ENCODE results near the gene ADAM22. TPM values are rescaled to one million over a fixed set of nuclear protein-coding genes. Genes with fewer than 3 reads are reported as not detected.

The ADAM22 gene
- total RNA-seq, 1 donor, result 1.3 TPM

DNA sequence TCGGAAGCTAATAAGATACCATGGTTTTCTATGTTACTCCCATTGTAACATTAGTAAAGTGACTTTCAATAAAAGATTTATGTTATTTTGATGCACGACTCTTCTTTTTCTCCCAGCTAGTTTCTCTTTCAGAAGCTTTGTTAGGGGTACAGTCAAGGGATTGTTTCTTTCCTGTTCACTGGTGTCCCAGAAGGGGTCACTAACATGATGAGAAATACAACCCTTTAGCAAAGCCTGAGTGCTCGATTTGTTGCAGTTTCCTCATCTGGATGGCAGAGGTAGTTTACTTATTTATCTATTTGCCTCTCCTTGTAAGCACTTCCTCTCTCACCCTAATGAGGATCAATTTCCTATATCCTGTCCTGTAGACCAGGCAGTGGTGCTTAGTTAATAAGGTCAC is 268.7 kb downstream of the ADAM22 start:
- DNase-seq (ENCODE audit: low read depth), result no peak
- TF ChIP-seq, protein P1, sequence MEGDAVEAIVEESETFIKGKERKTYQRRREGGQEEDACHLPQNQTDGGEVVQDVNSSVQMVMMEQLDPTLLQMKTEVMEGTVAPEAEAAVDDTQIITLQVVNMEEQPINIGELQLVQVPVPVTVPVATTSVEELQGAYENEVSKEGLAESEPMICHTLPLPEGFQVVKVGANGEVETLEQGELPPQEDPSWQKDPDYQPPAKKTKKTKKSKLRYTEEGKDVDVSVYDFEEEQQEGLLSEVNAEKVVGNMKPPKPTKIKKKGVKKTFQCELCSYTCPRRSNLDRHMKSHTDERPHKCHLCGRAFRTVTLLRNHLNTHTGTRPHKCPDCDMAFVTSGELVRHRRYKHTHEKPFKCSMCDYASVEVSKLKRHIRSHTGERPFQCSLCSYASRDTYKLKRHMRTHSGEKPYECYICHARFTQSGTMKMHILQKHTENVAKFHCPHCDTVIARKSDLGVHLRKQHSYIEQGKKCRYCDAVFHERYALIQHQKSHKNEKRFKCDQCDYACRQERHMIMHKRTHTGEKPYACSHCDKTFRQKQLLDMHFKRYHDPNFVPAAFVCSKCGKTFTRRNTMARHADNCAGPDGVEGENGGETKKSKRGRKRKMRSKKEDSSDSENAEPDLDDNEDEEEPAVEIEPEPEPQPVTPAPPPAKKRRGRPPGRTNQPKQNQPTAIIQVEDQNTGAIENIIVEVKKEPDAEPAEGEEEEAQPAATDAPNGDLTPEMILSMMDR (IDR thresholded peaks at IDR 0.05; ENCODE audit: insufficient read depth, low read length), result no peak
- no peak overlapping the region for H3K4me3 ChIP-seq (ENCODE audit: low read depth, low read length)

DNA sequence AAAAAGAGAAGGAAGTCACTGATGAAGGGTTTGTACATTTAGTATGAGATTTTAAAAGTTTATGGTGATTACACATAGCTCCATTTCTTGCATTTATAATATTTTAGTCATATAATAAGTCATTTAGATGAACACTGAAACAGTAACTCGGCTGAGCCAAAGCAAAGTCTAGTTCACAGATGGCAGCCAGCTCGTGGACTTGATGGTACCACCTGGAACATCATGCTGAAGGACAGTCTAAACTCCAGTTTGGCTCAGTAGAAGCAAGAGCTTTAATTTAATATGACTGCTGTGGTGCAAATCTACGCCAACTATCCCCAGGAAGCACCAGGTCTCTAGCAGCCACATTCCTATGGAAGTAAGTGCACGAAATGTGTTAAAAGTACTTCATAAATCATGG is 269.4 kb downstream of the ADAM22 start:
- TF ChIP-seq, protein P1 (IDR thresholded peaks at IDR 0.05; ENCODE audit: insufficient read depth, low read length), result no peak
- DNase-seq (ENCODE audit: low read depth), result no peak
- H3K4me3 ChIP-seq (ENCODE audit: low read depth, low read length), result no peak overlapping the region

DNA sequence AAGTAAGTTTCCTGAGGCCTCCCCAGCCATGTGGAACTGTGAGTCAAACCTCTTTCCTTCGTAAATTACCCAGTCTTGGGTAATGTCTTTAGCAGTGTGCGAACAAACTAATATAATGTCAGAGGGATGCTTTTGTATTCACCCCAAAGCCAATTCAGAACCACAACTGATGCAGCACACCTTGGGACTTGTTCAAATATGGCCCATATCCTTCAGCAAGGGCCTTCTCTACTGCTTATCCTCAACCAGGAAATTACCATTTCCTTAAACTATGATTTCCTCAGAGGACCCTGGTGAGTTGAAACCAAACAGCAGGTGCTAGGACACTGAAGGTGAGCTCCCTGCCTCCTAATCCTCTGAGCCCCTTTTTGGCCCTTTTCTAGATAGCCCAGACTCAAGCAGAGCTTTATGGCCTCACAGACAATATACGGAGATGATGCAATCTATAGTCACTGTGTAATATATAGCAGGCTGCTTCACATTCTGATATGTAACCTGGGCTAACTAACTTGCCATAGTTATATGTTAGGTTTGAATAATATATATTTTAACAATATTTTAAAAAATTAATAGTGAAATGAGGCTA is 270.6 kb downstream of the ADAM22 start:
- TF ChIP-seq, protein P1 (IDR thresholded peaks at IDR 0.05; ENCODE audit: insufficient read depth, low read length), result no peak
- no peak for DNase-seq (ENCODE audit: low read depth)
- H3K4me3 ChIP-seq (ENCODE audit: low read depth, low read length), result no peak overlapping the region

DNA sequence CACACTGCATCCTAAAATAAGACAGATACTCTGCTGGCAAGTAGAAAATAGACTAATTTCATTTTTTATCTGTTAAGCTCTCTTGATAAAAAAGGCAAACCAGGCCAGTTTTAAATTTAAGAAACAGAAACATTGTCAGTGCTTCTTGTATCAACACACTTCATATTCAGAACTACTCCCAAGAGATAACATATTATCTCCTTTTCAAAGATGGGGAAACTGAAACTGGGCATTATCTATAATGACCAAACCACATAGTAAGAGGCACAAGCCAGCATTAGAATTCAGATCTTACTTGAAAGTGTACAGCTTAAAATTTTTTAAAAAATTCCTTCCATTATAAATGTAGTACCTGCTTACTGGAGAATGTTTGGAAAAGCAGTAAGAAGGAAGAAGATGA is 271.1 kb downstream of the ADAM22 start:
- no peak overlapping the region for H3K4me3 ChIP-seq (ENCODE audit: low read depth, low read length)

DNA sequence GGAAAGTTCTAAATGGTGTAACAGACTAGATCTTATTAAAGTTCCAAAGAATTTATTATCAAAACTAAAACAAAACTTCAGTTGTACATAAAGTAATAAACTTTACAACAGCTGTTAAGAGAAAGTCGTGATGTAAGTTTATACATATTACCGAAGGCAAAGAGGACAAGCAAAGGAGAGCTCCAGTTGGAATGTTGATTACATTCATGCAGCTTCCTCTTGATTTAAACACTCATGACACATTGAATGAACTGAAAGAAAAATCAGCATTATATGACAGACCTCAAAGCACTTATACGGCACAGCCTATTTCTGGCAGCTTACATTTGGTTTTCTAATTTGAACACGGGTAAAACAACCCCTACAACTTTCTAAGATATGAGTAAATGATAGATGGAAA is 272.2 kb downstream of the ADAM22 start:
- DNase-seq (ENCODE audit: low read depth), result no peak
- TF ChIP-seq, protein P1 (IDR thresholded peaks at IDR 0.05; ENCODE audit: insufficient read depth, low read length), result no peak
- no peak overlapping the region for H3K4me3 ChIP-seq (ENCODE audit: low read depth, low read length)

More for the DNA sequence above, 271.1 kb downstream of the ADAM22 start:
- TF ChIP-seq, protein P1 (IDR thresholded peaks at IDR 0.05; ENCODE audit: insufficient read depth, low read length), result no peak
- no peak for DNase-seq (ENCODE audit: low read depth)

DNA sequence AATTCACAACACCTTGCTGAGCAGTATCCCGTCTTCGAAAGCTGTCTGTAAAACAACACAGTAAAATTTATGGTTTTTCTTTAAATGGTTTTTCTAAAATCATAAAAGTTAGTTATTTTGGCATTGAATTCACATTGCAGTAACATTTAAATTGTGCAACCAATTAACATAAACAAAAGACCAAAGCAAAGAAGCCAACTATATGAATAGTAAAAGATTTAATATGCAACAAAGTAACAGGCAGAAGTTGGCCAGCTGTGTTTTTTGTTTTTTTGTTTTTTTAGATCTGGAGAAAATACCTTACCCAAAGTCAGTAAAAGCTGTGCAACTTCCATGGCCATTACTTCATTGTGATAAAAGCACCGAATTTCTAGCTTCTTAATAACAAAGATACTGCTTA is 274.5 kb downstream of the ADAM22 start:
- no peak overlapping the region for H3K4me3 ChIP-seq (ENCODE audit: low read depth, low read length)
- TF ChIP-seq, protein P1 (IDR thresholded peaks at IDR 0.05; ENCODE audit: insufficient read depth, low read length), result no peak
- no peak for DNase-seq (ENCODE audit: low read depth)

DNA sequence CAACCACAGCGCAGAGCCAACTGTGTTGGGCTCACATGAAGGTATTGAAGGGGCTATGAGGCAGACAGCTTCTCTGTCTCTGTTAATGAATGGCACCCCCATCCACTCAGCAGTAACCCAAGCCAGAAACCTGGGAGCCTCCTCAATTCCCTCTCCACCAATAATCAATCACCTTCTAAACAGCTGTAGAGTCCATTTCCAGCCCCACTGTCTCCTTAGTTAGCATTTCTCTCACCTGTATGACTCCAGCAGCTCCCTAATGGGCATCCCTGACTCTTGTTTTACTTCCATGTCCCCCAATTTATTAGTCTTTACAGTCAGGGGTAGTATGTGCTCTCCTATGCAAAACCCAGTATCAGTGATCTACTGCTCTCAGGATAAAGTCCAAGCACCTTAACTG is 278.9 kb downstream of the ADAM22 start:
- DNase-seq (ENCODE audit: low read depth), result no peak
- TF ChIP-seq, protein P1 (IDR thresholded peaks at IDR 0.05; ENCODE audit: insufficient read depth, low read length), result no peak
- no peak overlapping the region for H3K4me3 ChIP-seq (ENCODE audit: low read depth, low read length)

All from fibroblast of the aortic adventitia (primary cell).